CD4-positive, alpha-beta T cell treated with Interleukin-2 at 100 ng/mL for 4 hours (primary cell): ENCODE measurements around the gene UST.
"Not testable (repeated sequence)": the region's sequence is repeated elsewhere in the genome, so short reads cannot be mapped to it uniquely, and the experiment has no call there.

Source experiments
- DNase-seq: peaks from one replicate; pipeline ENCODE4 v3.0.0-alpha.2; 2020; ENCODE audit warnings: low spot score

The UST gene

DNA sequence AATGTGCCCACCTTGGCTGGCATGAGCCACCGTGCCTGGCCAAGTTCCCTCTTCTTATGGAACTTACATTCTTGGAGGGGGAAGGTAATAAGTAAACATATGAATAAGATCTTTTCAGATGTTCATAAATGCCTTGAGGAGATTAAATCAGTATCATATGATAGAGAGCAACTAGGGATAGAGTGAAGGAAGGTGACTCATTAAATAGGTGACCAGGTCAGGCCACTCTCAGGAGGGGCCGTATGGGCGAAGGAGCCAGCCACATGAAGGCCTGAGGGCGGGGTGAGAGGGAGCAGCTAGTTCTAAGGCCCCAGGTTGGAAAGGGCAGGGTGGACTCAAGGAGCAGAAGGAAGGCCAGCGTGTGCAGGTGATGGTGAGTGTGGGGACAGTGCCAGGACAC, 91.1 kb downstream of the UST start:
- no peak for DNase-seq

DNA sequence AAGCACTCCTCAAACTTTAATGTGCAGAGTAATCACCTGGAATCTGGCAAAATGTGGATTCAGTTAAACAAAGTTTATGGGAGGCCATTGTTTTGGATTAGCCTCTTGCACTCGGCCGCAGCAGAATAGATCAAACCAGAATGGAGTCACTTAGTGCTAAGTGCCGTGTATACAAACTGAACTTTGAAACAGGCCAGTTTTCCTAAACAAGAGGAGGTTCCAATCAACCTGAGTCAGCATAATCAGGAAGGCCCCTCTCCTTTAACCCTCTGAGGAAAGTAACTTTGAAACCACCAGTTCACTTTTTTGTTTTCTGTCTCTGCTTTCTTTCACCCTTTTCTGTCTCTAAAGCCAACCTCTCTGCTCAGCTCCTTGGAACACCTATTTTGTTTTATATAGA, 92.2 kb downstream of the UST start:
- no peak for DNase-seq

DNA sequence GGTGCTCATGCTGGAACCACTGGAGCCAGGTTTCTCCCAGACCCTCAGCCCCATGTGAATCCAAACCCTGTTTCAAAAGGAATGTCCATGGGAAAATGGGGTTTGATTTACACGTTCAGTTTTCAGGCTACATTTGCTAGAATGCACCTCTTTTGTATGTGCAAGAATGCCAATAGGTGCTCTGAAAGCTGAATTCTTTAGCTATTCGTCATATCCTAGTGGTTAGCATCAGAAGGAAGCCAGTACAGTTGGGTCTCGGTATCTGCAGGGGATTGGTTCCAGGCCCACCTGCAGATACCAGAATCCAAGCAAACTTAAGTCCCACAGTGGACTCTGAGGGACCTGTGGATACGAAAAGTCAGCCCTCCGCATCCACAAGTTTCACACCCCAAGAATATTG, 93.4 kb downstream of the UST start:
- no peak for DNase-seq

DNA sequence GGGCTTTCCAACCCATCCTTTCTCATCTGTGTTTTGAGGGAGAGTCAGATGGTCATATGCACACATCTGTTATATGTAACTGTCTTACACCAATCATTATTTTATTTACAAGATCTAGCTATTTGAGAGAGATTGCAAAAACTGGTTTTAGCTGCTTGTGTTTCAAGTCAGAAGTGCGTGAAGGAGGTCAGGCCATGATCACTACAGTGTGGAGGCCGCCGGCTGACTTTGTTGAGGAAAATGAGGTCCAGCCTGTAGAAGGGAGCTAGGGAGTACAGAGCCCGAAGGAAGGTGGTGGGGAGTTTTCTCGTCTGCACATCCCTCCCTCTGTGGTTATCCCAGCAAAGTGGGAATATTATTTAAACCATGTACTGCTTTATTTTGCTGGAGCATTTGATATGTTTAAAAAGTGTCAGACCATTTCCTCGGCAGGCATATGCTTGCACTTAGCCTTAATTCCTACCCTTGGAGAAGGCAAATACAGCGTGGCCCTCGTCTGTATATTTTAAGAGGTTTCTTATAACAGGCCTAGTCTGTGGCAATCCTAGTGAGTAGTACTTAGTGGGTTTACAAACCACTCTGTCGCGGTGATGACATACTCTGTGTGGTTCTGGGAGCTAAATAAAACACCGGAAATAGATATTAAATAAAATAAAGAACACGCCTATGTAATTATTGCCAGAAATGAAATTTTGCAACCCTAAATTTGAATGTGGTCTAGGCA, 95.6 kb downstream of the UST start:
- no peak for DNase-seq

DNA sequence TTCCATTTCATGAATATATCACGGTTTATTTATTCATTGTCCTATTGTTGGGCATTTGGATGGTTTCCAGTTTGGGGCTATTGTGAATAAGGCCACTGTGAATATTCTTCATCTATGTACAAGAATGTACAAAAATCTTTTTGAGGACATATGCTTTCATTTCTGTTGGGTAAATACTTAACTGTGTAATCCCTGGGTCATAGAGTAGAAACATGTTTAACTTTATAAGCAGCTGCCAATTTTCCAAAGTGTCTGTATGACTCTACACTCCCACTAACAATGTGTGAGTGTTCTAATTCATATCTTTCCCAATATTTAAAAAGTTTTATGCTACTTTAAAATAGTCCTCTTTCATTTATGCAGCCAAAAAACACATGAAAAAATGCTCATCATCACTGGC, 98.6 kb downstream of the UST start:
- DNase-seq: no peak

DNA sequence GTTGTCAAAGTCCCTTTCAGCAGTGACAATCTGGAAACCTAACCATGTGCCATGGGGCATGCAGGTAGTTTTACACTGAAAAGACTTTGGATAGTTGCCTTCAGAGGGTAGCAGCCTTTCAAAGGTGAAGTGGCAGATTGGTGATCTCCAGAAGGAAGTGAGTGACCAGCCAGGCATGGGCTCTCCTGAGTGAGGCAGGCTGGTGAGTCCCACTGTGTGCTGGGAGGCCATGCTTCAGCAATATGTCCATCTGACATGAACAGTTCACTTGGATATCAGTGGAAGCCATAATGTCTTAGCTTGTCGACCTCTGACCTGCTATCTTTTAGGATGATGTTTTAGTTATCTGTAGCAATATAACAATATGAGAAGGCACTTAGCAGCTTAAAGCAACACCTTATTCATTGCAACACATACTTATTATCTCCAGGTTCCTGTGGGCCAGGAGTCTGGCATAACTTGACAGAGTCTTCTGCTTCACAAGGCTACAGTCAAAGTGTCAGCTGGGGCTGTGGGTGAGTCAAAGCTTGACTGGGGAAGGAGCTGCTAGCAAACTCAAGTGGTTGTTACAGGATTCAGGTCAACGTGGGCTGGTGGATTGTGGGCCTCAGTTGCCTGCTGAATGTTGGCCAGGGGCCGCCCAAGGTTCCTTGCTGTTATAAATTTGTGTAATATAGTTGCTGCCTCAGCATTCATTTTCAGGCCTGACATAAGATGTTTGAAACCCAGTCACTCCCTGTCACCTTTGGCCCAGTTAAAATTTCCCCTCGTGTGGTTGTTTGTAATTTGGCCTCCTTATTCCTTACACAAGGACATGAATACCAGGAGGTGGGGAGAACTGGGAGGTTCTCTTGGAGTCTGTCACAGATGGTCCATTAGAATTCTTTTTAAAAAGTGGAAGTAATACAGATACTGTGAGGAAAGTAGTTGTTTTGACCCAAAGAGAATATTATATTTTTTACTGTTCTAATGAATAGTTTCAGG, 100.2 kb downstream of the UST start:
- DNase-seq: no peak

DNA sequence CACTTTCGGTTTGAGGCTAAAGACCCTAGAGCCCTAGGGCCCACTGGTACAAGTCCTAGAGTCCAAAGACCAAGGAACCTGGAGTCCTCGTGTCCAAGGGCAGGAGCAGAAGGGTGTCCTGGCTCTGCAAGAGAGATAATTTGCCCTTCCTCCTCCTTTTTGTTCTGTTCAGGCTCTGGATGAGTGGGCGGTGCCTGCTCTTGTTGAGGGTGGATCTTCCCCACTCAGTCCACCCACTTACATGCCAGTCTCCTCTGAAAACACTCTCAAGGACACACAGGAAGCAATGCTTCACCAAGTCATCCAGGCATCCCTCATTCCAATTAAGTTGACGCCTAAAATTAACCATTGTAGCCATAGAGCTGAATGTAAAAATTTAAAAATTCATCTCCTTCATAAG, 102.1 kb downstream of the UST start:
- DNase-seq: no peak

DNA sequence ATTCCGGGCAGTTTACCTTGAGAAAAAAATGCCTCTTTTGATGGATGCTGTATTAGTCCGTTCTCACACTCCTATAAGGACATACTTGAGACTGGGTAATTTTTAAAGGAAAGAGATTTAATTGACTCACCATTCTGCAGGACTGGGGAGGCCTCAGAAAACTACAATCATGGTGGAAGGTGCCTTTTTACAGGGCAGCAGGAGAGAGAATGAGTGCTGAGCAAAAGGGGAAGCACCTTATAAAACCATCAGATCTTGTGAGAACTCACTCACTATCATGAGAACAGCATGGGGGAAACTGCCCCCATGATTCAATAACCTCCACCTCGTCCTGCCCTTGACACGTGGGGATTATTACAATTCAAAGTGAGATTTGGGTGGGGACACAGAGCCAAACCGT, 102.6 kb downstream of the UST start:
- DNase-seq: not testable (repeated sequence)

DNA sequence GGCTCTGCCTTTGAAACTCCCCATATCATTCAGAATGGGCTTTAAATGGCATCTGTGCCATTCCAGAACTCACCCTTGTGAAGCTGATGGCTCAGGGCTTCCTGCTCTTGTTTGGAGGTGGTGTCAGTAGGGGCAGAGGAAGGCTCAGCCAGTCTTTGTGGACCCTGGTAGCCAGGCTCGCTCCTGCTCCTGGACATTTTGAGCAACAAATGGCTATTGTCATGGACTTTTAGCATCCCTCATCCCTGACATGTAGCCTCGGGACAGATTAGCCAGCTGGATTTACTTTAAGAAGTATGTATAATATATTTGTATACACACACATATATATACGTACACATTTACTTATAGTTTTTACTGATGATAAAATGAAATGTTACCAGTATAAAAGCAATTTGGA, 104.1 kb downstream of the UST start:
- DNase-seq: no peak

DNA sequence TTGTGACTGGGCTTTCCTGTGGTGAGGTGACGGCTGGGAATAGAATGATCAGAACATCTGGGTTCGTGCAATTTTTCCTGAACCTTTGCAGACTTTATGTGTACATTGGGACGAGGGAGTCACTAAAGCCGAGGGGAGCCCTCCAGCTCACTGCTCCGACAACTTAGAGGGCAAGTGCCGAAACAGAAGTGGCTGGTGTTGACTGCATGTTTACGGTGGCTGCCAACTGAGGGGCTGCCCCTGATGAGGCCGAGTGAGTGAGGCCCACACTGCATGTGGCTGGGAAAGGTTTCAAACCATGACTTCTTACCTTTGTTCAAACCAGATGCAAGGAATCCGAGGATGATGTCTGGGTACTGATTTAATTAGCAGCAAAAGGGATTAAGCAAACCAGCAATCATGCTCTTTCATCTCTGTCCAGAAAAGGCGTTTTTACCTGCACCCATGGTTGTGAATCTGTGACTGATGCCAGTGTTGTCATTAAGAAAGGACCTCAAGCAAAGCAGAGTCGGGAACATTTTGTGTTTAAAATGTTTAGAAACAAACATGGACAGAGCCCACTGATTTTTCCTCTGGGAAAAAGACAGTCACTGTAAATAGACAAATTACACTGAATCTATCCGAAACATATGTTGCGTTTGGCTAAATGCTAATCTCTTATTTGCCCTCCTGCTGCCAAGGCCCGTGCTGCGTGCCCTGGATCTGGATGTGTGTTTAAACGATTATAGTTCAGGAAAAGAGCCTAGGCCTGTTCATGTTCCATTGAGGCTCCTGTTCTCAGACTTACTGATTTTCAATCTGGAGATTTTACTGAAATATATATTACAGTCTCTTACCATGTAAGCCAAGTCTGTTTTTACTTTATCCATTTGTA, 105.1 kb downstream of the UST start:
- no peak for DNase-seq

DNA sequence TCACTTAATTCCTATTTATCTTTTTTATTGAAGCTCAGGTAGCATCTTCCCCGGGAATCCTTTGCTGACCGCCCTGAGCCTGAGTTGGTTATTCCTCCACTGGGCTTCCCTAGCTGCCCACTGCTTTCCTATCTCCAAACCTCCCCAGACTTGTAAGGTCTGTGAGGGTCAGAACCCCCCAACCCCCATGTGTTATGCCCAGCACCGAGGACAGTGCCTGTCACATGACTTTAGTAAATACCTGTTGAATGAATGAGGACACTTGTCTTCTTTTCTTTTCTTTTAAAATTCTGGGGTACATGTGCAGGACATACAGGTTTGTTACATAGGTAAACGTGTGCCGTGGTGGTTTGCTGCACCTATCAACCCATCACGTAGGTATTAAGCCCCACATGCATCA, 105.9 kb downstream of the UST start:
- no peak for DNase-seq

DNA sequence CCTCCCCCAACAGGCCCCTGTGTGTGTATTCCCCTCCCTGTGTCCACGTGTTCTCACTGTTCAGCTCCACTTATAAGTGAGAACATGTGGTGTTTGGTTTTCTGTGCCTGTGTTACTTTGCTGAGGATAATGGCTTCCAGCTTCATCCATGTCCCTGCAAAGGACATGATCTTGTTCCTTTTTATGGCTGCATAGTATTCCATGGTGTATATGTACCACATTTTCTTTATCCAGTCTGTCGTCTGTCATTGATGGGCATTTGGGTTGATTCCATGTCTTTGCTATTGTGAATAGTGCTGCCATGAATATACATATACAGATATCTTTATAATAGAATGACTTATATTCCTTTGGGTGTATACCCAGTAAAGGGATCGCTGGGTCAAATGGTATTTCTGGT, 106.3 kb downstream of the UST start:
- DNase-seq: not testable (repeated sequence)

DNA sequence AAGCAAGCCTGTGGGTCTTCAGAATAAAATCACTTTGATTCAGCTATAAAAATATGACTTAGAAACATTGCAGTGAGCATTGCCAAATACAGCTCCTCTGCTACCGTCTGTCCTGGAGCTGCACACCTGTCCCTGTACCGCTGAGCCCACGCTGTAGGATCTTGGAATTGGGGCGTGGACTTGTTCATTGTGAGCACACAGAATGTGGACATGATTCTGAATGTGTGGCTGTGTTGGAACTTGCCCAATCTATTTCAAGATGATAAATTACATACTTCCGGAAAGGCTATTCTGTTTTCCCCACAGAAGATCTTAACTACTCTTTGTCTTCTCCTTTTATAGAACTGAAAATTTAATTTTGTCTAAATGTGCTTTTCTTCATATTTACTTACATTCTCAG, 107.3 kb downstream of the UST start:
- no peak for DNase-seq

DNA sequence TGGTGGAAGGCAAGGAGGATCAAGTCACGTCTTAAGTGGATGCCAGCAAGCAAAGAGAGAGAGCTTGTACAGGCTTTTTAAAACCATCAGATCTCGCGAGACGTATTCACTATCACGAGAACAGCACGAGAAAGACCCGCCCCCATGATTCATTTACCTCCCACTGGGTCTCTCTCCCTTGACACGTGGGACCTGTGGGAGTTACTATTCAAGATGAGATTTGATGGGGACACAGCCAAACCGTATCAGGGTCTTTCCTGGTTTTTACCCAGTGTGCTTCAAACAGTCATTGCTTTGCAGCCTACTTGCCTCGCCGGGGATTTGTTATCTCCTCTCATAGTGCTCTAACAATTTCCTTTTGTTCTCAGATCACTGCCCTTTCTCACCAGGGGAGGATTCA, 108.2 kb downstream of the UST start:
- no peak for DNase-seq

DNA sequence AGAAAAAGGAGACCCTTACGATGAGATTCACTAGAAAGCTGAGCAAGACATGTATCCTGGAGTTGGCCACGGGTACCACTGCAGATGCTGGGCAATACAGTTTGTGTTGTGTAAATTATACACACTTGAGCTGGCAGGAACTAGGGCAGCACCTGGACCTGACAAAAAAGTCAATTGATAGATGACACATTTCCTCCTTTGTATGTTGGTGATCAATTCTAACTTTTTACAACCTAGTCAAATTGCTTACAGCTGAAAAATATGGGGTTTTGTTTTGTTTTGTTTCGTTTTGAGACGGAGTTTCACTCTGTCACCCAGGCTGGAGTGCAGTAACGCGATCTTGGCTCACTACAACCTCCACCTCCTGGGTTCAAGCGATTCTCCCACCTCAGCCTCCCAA, 108.9 kb downstream of the UST start:
- DNase-seq: no peak

DNA sequence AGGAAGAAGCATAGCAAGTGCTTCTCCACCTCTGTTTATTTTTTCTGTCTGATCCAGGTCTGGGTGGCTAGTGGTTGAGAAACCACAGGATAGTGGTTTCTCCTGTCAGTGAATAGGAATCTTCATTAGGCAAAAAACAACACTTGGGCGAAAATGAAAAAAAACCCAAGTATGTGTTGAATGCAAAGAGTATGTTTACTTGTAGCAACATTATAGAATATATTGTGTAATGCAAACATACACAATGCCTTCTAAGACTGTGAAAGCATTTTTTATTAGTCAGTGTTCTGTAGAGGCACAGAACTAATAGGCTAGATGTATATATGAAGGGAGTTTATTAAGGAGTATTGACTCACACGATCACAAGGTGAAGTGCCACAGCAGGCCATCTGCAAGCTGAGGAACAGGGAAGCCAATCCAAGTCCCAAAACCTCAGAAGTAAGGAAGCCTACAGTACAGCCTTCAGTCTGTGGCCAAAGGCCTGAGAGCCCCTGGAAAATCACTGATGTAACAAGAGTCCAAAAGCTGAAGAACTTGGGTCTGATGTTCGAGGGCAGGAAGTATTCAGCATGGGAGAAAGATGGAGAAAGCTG, 111.1 kb downstream of the UST start:
- no peak for DNase-seq

DNA sequence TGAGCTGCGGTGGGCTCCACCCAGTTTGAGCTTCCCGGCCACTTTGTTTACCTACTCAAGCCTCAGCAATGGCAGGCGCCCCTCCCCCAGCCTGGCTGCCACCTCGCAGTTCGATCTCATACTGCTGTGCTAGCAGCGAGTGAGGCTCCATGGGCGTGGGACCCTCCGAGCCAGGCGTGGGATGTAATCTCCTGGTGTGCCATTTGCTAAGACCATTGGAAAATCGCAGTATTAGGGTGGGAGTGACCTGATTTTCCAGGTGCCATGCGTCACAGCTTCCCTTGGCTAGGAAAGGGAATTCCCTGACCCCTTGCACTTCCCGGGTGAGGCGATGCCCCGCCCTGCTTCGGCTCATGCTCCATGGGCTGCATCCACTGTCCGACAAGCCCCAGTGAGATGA, 117.3 kb downstream of the UST start:
- not testable (repeated sequence) for DNase-seq

DNA sequence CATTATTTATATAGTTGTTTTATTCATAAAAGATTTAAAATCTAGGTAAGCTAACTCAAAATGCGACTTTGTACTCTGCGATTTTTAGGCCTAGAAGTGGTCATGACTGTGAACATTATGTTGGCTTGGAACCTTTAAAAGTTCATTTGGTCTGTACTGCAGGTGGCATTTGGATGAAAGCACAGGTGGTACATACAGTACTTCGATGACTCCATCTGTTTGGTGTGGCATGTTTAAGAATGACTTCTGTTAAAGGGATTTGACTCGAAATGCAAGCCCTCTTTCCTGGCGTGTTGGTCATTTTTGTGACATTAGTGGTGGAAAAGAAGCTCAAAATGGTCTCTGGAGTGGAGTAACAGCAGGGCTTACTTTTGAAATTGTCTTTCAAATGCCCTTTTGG, 118.1 kb downstream of the UST start:
- no peak for DNase-seq

DNA sequence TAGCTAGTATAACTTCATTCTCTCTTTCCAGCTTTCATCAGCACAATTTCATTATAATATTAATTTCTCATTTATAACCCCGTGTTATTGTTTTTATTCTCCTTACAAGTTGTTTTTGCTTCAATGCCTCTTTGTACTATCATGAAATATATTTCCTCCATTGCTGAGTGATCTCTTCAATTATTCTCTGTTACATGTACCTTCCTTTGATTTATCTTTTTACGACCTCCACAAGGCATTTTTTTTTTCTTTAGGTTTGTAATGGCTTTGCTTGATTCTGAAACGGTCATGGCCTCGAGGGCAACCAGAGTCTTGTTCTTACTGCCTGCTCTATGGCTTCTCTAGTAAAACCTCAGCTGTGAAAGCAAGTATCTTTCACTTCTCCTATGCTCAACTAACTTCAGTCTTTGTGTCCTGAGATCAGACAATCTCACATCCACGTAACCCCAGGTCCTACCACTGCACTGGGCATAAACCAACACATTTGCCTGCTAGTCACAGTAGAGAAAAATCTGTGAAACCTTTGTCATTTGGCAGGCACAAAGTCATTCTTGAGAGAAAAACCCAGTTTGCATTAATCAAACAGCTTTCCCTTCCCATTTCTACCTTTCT, 119.9 kb downstream of the UST start:
- no peak for DNase-seq

DNA sequence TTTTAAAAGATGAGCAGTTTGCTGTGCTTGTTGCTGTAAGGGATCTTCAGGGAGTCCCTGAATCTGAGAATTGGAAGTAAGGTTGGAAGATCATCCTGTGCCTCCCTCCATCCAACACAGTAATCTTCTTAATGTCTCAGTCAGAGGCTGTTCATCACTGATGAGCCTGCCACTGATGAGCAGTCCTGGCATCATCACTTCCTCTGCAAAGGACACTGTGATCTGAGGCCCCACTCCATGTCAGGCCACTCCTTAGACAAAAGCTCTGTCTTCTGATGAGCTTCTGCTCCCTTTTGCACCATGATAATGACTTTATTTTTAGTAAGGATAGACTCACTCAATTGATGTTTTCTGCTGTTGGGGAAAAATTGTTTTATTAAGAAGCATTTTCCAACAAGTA, 121.0 kb downstream of the UST start:
- no peak for DNase-seq

DNA sequence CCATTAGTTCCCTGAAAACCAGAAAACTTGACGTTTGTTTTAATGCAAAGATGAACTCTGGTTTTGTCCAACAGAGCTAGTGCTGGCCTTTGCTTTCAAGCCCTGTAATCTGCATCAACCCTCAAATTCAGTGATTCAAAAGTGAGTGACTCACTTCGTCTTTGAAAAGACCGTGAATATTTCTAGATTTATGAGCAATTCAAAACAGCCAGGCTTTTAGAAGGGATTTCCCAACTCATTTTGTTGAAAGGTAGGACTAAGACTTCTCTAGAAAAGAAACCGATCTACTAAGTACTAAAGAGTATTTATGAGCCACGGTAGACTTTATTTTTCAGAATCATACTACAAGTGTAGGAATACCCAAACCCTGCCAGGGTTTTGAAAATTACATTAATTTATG, 121.5 kb downstream of the UST start:
- DNase-seq: peak; percentile 29

DNA sequence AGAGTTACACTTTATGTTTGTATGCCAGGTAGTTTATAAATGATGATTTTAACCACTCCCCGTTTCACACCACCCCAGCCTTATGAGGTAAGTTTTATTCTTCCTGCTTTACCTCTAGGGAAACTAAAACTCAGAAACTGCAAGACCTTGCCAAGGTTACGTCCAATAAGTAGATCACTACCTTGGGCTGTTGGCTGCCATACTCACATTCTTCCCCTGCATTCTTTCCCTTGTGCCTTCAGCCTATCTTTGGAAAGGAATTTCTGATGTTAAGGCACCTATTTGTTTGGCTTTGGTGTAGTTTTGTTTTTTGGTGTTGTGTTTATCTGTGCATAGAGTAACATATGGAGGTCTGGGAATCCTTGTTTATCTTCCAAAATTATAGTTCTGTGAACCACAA, 122.1 kb downstream of the UST start:
- no peak for DNase-seq
